ENCODE data around the gene COPG1. TPM values are rescaled to one million over a fixed set of nuclear protein-coding genes. Genes with fewer than 3 reads are reported as not detected.
A peak's percentile ranks its signal among the peaks of the same experiment; 100 is the strongest.

Gene COPG1
- total and polyA plus RNA-seq, 2 of the 13 experiments (the other 11 are each of a cell fraction or from before 2014, with no cell fraction given) = 98.6 to 166 TPM

GRCh38 chr3:129249284-129250065 is at the start of gene COPG1 (continued):
- no peak for TF ChIP-seq ISL2 (CRISPR knock-in tag; IDR thresholded peaks at IDR 0.05)
- TF ChIP-seq TRIM22 (IDR thresholded peaks at IDR 0.05) = no peak

GRCh38 chr3:129204473-129204872 is 44.9 kb upstream of the COPG1 start:
- H4K20me1 ChIP-seq (ENCODE audit: insufficient read depth, low read length) = no peaks in the 10 kb centered on the region; the same call in 1 of the 2 replicates
- ATAC-seq = no peak
- in situ Hi-C loops (cut with HindIII; ENCODE audit: extremely low pct_ligation_motif_present, low pct_unique_long_range_greater_than_20kb) (no loop called here), intact Hi-C loops (cut with micrococcal nuclease; ENCODE audit: unreplicated experiment) (no loop called here)
- no peaks in the 10 kb centered on the region for H3K79me2 ChIP-seq (ENCODE audit: insufficient read depth, low read length)
- H3K27me3 ChIP-seq (ENCODE audit: control insufficient read depth in 1 of 2, insufficient read depth in 2 of 2, low read length in 2 of 2) = no peaks in the 10 kb centered on the region
- DNase-seq (ENCODE audit: low spot score) = no peak
- H3K9ac ChIP-seq (ENCODE audit: insufficient read depth, low read depth, low read length) = no peak overlapping the region
- no TSS peak for BruUV-seq (replicated peaks)
- no peaks in the 10 kb centered on the region for H3K4me1 ChIP-seq (ENCODE audit: insufficient read depth, low read length)
- no peaks in the 10 kb centered on the region for H3K36me3 ChIP-seq (replicated peaks in 1 of 2; ENCODE audit: control insufficient read depth in 1 of 2, insufficient read depth in 2 of 2, low read length in 2 of 2)
- H2AFZ ChIP-seq (ENCODE audit: low read length) = no peak overlapping the region
- no peaks in the 10 kb centered on the region for H3K9me3 ChIP-seq (ENCODE audit: low read length)
- ChIA-PET POLR2A (no interaction called here), CTCF (ENCODE audit: low intra/inter-chr PET ratio, low total read pairs) (no interaction called here)
- no peak overlapping the region for H3K4me2 ChIP-seq (ENCODE audit: low read depth, low read length)
- FAIRE-seq = no peak
- no peak overlapping the region for H3K4me3 ChIP-seq (replicated peaks in 1 of 3; ENCODE audit: insufficient read depth in 1 of 3, low read depth in 2 of 3, low read length in 3 of 3)
- no peak overlapping the region for H3K27ac ChIP-seq (ENCODE audit: extremely low read length, insufficient read depth, low read length)
- 0% methylated on average over 2 of the region's 2 CpGs for WGBS (ENCODE audit: low lambda C conversion rate)
- TF ChIP-seq MAFK (conservative IDR thresholded peaks at IDR 0.05 in 1 of 2, IDR thresholded peaks at IDR 0.05 in 1 of 2; ENCODE audit: low read length in 2 of 2) (peak in 1 of 2 experiments; percentile 24; a peak in 1 of 4 replicates), ZBTB49 (CRISPR knock-in tag; IDR thresholded peaks at IDR 0.05; ENCODE audit: borderline replicate concordance) (no peak)
